Epithelial cell of proximal tubule (primary cell): ENCODE data around the gene AGK. TPM values are rescaled to one million over a fixed set of nuclear protein-coding genes. Genes with fewer than 3 reads are reported as not detected.

Experiments used
- DNase-seq: peaks from one replicate; pipeline ENCODE4 v3.0.0-alpha.2; 2011; ENCODE audit warnings: low read depth
- H3K4me3 ChIP-seq: 2 replicates; pipeline ENCODE4 v1.5.1; 2011; ENCODE audit warnings: low read depth, mild to moderate bottlenecking, low read length
- CTCF ChIP-seq: conservative IDR thresholded peaks from 2 replicates; pipeline ENCODE4 v1.5.1; 2012; ENCODE audit warnings: low read depth, mild to moderate bottlenecking, low read length
- total RNA-seq: library from RNA; depleted of rRNA; stranded (reverse); fragments of >200 nt; gene quantifications from 2 replicates; pipeline ENCODE4 v1.2.3, GENCODE V29; 2015

AGK gene
- total RNA-seq, 1 donor from 2014 or later = 28.4 TPM

GRCh38 chr7:141598408-141598807, 47.2 kb downstream of the AGK start:
- no peak for TF ChIP-seq CTCF
- H3K4me3 ChIP-seq = no peak overlapping the region
- no peak for DNase-seq

GRCh38 chr7:141600168-141601006, 49.2 kb downstream of the AGK start:
- TF ChIP-seq CTCF = no peak
- no peak for DNase-seq
- H3K4me3 ChIP-seq = no peak overlapping the region

GRCh38 chr7:141609576-141609975, 58.4 kb downstream of the AGK start:
- H3K4me3 ChIP-seq = no peak overlapping the region
- no peak for TF ChIP-seq CTCF

GRCh38 chr7:141610671-141611070, 59.5 kb downstream of the AGK start:
- no peak for DNase-seq
- TF ChIP-seq CTCF = no peak
- no peak overlapping the region for H3K4me3 ChIP-seq

More at GRCh38 chr7:141609576-141609975, 58.4 kb downstream of the AGK start:
- no peak for DNase-seq

GRCh38 chr7:141612861-141613260, 61.7 kb downstream of the AGK start:
- DNase-seq = no peak
- no peak for TF ChIP-seq CTCF
- no peak overlapping the region for H3K4me3 ChIP-seq

- peak; percentile 3 for DNase-seq
- no peak for TF ChIP-seq CTCF
These were observed 66.1 kb downstream of the AGK start for GRCh38 chr7:141617280-141617679.

GRCh38 chr7:141619745-141620144, 68.5 kb downstream of the AGK start:
- TF ChIP-seq CTCF = no peak
- H3K4me3 ChIP-seq = no peak overlapping the region
- no peak for DNase-seq

More at GRCh38 chr7:141617280-141617679, 66.1 kb downstream of the AGK start:
- no peak overlapping the region for H3K4me3 ChIP-seq
